GM12892 (cell line): ENCODE data around the gene ZBTB7C.

Experiments
- POLR2A ChIP-seq: IDR thresholded peaks from 2 replicates; pipeline ENCODE4 v1.6.1; 2011; ENCODE audit warnings: low read depth, low read length, control low read depth
- POLR2AphosphoS5 ChIP-seq: IDR thresholded peaks from 2 replicates; pipeline ENCODE4 v1.6.1; 2011; ENCODE audit warnings: low read depth, low read length, control low read depth
- TAF1 ChIP-seq: IDR thresholded peaks from 2 replicates; pipeline ENCODE4 v1.6.1; 2011; ENCODE audit warnings: low read depth, mild to moderate bottlenecking, control low read depth, low read length, borderline replicate concordance

DNA sequence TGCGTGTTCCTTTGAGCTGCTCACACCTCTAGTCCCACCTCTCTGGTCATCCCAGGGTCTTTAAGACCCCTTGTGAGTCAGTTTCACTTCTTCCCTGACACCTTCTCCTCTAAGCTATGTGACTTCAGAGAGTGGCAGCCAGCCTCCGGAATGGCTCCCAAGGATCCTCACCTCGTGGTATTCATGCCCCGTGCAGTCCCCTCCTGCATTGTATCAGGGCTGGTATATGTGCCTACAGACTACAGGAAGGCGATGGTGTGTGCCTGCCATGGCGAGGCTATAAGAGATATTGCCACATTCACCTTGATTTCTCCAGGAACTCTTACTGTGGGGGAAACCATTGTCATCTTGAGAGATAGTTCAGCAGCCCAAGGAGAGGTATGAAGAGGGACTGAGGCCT, 350.7 kb downstream of the ZBTB7C start:
- TF ChIP-seq POLR2AphosphoS5: no peak
- TF ChIP-seq POLR2A: no peak
- no peak for TF ChIP-seq TAF1
